Mucosa of gallbladder (tissue), 1 donor: ENCODE data around the gene OSBP2. TPM values are rescaled to one million over a fixed set of nuclear protein-coding genes. Genes with fewer than 3 reads are reported as not detected.
A peak's percentile ranks its signal among the peaks of the same experiment; 100 is the strongest.

Experiments
- DNase-seq: peaks from one replicate; pipeline ENCODE4 v3.0.0-alpha.2; 2020; ENCODE audit warnings: low spot score
- total RNA-seq: library from RNA; stranded (reverse); gene quantifications from one replicate; pipeline ENCODE4 v1.2.1, GENCODE V29; 2021
- donor health status: DM: no; HTN: no; CAD: no.

The OSBP2 gene, protein sequence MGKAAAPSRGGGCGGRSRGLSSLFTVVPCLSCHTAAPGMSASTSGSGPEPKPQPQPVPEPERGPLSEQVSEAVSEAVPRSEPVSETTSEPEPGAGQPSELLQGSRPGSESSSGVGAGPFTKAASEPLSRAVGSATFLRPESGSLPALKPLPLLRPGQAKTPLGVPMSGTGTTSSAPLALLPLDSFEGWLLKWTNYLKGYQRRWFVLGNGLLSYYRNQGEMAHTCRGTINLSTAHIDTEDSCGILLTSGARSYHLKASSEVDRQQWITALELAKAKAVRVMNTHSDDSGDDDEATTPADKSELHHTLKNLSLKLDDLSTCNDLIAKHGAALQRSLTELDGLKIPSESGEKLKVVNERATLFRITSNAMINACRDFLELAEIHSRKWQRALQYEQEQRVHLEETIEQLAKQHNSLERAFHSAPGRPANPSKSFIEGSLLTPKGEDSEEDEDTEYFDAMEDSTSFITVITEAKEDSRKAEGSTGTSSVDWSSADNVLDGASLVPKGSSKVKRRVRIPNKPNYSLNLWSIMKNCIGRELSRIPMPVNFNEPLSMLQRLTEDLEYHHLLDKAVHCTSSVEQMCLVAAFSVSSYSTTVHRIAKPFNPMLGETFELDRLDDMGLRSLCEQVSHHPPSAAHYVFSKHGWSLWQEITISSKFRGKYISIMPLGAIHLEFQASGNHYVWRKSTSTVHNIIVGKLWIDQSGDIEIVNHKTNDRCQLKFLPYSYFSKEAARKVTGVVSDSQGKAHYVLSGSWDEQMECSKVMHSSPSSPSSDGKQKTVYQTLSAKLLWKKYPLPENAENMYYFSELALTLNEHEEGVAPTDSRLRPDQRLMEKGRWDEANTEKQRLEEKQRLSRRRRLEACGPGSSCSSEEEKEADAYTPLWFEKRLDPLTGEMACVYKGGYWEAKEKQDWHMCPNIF
- total RNA-seq = 10.4 TPM

GRCh38 chr22:30694640-30695350, at the start of gene OSBP2:
Gene OSBP2 (plus strand): TSS chr22:30694874. CDS start chr22:30694910, 36 bp downstream.
- peak; percentile 21 for DNase-seq

- DNase-seq = no peak
Observed at GRCh38 chr22:30646518-30647160, 48.0 kb upstream of the OSBP2 start.

DNA sequence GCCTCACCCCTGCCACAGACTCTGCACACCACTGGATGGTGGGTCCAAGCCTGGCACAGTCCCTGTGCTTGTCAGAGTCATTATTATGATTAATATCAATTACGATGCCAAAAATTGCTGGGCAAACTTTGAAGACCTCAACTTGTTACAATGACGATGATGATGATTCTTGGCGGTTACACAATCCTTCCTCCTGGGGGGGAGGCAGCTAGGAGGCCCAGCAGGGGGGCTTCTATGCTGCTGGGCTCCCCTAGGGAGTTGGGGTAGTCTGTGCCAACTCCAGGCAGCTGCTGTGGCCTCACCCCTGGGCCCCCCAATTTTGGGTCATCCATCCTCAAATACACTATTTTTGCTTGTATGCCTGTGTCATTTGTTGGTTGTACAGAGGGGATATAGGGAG, 47.1 kb upstream of the OSBP2 start:
- DNase-seq = no peak

GRCh38 chr22:30648825-30649224, 45.8 kb upstream of the OSBP2 start:
- DNase-seq = no peak

- peak; percentile 57 for DNase-seq
Observed at GRCh38 chr22:30649430-30650007, 45.2 kb upstream of the OSBP2 start.

DNA sequence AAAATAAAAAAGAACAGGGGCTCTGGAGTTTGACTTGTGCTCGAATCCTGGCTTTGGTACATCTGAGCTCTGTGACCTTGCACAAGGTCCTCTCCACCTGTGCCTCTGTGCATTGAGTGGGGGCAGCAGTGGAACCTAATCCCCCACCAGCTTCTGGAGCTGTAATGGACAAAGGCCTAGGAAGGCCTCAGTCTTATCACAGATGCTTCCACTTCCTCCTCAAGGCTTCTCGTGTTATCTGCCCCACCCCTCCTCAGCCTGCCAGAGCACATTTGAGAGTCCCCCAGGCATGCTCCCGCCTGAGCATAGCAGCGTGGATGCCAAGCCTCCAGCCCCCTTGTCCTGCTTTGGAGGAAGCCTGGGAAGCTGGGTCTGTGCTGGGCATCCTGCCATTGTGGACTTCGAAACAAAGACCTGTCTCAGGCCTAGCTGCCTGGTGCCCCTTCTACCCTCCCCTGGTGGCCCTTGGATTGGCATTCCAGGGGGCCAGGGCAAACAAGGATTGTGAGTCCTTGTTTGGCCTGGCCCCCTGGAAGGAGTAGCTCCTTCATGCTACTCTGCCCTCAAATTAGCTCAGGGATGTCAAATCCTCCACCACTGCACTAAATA, 44.1 kb upstream of the OSBP2 start:
- no peak for DNase-seq

GRCh38 chr22:30652852-30653251, 41.8 kb upstream of the OSBP2 start:
- no peak for DNase-seq

DNA sequence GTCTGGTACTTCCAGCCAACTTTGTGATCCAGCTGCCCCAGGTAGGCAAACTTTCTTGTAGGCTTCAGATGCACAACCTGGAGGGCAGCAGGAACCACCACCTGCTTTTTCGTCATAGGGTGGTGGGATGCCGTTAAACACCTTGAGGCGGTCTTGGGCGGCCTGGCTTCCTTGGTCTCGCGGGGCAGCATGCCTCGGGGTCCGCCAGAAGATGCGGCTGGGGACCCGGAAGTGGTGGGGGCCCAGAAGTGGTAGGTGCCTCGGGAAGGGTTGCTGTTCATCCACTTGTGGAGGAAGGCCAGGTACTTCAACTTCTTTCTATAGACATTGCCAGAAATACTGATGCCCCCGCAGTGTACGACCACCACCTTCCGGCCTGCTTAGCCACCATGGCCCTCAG, 40.3 kb upstream of the OSBP2 start:
- DNase-seq = no peak

- no peak for DNase-seq
Observed at GRCh38 chr22:30655532-30655931, 39.1 kb upstream of the OSBP2 start.

DNA sequence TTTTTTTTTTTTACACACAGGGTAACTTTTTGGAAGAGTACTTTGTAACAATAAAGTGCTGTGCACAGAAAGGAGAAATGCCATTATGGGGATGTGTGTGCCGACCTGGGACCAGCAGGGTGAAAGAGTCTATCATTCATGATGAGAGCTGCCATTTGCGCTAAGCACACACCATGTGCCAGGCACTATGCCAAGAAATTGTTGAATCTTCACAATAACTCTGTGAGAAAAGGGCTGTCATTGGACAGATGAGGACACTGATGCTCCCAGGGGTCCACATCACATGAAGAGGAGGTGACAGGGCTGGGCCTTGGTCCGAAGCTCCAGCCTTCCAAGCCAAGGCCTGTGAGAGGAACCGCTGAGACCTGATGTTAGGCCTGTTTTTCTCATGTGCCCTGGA, 32.6 kb upstream of the OSBP2 start:
- no peak for DNase-seq

DNA sequence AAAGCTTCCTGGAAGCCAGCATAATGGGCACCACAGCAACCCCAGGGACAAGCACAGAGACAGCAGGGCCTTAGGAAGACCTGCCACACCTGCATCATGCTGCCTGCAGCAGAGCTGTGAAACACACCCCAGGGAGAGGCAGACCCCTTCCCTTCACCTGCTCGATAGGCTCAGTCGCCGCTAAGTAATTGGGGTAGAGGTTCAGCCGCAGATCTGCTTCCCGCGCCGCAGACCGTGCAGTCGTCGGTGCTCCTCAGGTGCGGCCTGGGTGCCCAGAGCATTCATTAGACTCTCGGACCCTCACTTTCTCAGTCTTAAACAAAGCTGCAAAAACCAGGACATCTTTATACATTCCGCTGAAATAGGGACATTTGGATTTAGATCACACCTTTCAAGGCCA, 29.9 kb upstream of the OSBP2 start:
- DNase-seq = no peak

DNA sequence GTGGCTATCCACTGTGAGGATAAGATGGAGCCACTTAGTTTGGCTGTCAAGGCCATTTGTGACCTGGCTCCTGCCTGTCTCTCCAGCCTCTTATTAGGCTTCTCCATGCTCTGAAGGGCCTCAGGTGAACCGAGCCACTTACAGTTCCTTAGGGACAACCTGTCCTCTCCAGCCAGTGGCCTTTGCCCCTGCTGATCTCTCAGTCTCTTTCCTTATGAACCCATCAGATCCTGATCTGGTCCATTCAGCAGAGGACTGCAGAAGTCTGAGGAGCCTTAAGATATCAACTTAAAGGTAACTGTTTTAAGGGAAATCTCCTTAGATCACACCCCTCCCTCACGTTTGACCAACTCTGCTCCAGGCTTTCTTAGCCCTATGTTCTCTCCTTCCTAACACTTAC, 29.4 kb upstream of the OSBP2 start:
- DNase-seq = no peak

DNA sequence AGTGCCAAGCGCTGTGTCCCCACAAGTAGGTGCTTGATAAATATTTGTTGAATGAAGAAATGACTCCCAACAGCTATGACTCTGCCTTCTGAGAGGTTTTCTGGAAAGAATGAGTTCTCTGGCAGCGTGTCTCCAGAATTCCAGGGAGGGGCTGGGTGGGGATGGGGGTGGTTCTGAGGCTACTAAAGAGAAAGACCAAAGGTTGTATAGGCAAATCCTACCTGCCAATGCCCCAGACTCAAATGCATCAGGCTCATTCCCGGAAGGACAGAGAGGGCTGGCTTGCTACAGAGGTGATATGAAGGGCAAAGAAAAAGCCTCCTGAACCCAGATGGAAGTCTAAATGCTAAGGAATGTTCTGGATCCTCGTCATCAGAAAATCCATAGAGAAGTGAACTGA, 28.9 kb upstream of the OSBP2 start:
- no peak for DNase-seq

GRCh38 chr22:30667107-30667493, 27.6 kb upstream of the OSBP2 start:
- no peak for DNase-seq

DNA sequence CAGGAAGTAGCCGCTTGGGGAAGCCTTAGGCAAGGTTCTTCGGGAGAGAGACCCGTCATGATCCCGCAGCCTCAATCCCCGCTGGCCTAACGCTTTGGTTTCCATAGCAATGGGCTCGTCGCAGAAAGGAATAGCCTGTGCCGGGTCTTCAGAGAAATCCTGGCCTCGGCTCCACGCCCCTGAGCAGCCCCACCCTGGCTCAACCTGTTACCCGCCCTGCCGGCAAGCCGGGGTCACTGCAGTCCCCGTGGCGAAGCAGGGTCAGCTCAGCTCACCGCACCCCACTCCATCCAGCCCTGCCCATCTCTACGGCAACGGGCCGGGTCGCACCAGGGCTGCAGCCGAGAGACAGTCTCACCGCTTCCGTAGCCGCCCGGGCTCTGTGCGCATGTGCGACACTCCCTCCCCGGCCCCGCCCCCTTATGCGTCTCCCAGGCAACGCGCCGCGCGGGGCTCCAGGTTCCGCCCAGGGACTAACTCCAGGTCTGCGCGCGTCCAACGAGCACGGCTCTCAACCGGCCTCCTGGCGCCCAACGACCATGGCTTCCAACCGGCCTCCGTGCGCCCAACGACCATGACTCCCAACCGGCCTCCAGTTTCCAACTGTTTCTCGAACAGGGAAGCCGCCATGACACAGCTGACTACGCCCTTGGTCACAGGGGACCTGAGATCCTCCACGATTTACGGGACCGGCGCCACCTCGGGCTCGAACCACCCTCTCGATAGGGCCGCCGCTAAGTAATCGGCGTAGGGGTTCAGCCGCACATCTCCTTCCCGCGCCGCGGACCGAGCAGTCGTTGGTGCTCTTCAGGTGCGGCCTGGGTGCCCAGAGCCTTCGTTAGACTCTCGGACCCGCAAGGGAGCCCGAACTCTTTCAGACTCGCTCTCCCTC, 26.9 kb upstream of the OSBP2 start, which contains the start of gene DUSP18:
TSS of gene DUSP18 (minus strand) at position 382 of the 892 bp plus-strand sequence. CDS start 3,872 bp downstream, outside the sequence.
- DNase-seq = peak; percentile 95

GRCh38 chr22:30668386-30668710, 26.3 kb upstream of the OSBP2 start:
- no peak for DNase-seq

GRCh38 chr22:30671071-30671470, 23.6 kb upstream of the OSBP2 start:
- no peak for DNase-seq

- DNase-seq = no peak
Observed at GRCh38 chr22:30673136-30673535, 21.5 kb upstream of the OSBP2 start.

DNA sequence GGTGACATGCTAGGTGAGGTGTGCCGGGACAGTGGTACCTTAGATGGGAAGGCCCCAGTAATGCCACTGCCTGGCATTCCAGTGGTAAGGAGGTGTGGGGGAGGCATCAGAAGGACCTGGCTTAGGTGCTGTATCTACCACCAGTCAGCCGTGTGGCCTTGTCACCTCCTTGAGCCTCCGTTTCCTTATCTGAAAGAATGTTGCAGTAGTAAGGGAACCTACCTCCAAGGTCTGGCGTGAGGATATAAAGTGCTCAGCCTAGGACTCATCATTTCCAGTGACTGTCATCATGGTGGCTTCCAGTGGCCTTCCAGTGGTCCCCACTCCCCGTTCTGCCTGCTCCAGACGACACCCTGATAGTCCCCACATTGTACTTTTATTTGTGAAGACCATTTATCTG, 20.2 kb upstream of the OSBP2 start:
- DNase-seq = no peak

DNA sequence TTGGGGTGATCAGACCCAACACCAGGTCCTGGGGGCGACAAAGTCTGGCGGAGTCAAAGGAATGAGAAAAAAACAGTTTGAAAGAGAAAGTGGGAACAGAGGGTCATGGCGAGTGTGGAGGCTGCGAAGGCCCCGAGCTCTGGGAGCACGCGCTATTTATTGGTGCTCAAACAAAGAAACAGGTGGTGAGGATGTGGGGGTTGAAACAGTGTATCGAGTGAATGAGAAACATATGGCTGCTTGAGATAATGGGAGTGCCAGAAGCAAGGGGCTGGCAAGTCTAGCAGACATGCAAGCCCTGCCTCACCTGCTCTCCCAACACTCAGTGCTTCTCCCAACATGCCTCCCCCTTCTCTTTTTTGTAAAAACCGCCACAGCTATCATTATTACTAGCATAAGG, 19.2 kb upstream of the OSBP2 start:
- no peak for DNase-seq
